NB4 (cell line): Measurements from ENCODE around the gene TTLL6.
A peak's percentile ranks its signal among the peaks of the same experiment; 100 is the strongest.
"Not testable (repeated sequence)": the region's sequence is repeated elsewhere in the genome, so short reads cannot be mapped to it uniquely, and the experiment has no call there.

Experiments used
- DNase-seq: peaks from one replicate; pipeline ENCODE4 v3.0.0; 2010; ENCODE audit warnings: low read depth
- H3K4me3 ChIP-seq: one replicate; pipeline ENCODE4 v1.5.1; 2011; ENCODE audit warnings: mild to moderate bottlenecking, low read depth, low read length, moderate library complexity
- MYC ChIP-seq: IDR thresholded peaks from 2 replicates; pipeline ENCODE4 v1.6.1; 2011; ENCODE audit warnings: low read depth, low read length
- POLR2A ChIP-seq: IDR thresholded peaks from 2 replicates; pipeline ENCODE4 v1.6.1; 2011; ENCODE audit warnings: mild to moderate bottlenecking; ENCODE audit not compliant: insufficient read length; ENCODE audit errors: extremely low read depth
- TF ChIP-seq, protein P1 (sequence below): IDR thresholded peaks from 2 replicates; pipeline ENCODE4 v1.6.1; 2011; ENCODE audit warnings: low read depth, low read length
- TF ChIP-seq, protein P2 (sequence below): IDR thresholded peaks from one replicate; pipeline ENCODE4 v1.5.1; 2012; ENCODE audit warnings: low read depth, low read length

TTLL6 gene

DNA sequence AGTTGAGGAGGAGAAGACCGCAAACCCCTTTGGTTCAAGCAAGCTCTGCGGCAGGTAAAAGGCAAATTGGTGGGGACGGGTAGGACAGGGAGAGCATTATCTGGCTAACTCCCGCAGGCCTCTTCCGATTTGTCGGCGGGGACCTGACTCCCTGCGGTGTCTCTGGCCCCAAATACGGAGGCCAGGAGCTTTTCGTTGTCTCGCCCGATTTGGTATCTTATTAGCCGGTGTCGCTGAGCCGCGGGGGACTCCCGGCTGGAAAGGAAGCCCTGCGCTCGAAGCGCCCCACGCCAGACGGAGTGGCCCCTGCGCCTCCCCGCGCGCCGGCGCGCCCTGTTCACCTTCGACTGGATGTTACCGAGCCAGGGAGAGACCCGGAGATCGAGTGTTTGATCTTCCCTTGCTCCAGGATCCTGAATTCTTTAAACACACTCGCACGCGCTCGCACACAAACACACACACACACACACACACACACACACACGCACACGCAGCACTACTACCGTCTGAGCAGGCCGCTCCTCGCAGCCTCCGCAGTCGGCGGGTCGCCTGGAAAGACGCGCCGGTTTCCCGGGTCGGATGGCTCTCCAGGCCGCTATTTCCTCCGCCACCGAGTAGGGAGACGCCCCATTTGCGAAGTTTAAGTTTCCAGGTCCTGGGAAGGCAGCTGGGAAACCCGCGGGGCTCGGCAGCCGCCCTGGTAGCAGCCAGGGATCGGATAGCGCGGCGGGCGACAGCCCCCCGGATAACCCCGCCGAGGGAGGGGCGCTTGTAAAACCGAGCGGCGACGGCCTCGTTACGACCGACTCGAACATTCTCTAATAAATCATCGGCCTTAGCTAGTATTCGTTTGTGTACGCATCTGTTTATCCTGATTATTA, 98.0 kb downstream of the TTLL6 start:
- TF ChIP-seq POLR2A (no peak), MYC (no peak)
- TF ChIP-seq, protein P1, sequence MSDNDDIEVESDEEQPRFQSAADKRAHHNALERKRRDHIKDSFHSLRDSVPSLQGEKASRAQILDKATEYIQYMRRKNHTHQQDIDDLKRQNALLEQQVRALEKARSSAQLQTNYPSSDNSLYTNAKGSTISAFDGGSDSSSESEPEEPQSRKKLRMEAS = no peak
- TF ChIP-seq, protein P2, sequence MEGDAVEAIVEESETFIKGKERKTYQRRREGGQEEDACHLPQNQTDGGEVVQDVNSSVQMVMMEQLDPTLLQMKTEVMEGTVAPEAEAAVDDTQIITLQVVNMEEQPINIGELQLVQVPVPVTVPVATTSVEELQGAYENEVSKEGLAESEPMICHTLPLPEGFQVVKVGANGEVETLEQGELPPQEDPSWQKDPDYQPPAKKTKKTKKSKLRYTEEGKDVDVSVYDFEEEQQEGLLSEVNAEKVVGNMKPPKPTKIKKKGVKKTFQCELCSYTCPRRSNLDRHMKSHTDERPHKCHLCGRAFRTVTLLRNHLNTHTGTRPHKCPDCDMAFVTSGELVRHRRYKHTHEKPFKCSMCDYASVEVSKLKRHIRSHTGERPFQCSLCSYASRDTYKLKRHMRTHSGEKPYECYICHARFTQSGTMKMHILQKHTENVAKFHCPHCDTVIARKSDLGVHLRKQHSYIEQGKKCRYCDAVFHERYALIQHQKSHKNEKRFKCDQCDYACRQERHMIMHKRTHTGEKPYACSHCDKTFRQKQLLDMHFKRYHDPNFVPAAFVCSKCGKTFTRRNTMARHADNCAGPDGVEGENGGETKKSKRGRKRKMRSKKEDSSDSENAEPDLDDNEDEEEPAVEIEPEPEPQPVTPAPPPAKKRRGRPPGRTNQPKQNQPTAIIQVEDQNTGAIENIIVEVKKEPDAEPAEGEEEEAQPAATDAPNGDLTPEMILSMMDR = no peak
- DNase-seq = no peak
- H3K4me3 ChIP-seq = no peak overlapping the region

DNA sequence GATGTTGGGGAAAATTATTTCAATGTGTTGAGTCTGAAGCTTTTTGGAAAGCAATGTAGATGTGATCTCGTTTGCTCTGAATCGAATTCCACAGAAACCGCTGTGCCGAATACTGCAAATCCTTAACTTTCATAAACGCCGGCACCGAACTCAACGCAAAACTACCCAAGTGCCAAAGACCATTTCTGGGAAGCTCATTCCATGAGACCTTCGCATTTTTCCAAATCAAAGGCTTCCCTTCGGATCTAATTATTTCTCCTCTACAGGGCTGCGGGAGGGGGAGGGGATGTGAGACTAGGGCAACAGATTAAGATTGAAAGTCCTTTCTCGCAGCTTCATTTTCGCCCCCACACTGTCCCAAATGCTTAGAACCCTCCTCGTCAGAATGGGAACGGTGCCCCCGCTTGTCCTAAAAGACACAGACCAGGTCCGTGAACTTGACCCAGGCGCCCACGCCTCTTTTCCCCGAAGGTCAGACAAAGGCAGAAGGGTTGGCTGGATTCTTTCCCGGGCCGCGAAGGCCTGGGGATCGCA, 98.7 kb downstream of the TTLL6 start:
- no peak overlapping the region for H3K4me3 ChIP-seq
- DNase-seq = no peak
- TF ChIP-seq, protein P2 = no peak
- TF ChIP-seq MYC = no peak
- no peak for TF ChIP-seq POLR2A
- TF ChIP-seq, protein P1 = no peak

DNA sequence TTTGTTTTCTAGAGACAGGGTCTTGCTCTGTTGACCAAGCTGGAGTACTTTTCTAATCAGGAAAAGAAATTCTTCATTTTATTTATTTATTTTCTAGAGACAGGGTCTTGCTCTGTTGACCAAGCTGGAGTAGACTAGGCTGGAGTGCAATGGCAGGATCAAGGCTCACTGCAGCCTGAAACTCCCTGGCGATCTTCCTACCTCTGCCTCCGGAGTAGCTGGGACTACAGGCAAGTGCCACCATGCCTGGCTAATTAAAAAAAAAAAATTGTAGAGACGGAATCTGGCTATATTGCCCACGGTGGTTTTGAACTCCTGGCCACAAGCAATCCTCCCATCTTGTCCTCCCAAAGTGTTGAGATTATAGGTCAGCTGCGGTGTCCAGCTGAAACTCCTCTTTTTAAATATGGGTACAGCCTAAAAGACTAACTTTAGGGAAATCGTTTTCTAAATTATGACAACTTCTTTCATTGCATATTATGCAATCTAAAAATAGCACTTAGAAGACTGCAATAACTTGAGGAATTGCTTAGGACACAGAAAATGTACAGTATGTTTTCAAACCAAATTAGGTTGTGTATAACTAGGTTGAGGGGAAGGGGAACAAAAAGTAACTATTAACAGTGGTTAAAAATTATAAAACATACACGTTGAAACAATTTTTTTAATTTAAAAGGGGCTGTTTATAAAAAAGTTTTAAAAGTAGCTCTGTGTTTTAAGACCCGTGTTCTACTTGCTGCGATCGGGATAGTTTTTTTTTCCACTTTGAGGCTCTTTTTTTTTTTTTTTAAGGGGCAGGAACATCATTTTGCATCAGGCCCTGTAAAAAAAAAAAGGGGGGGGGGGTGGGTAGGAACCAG, 99.4 kb downstream of the TTLL6 start:
- TF ChIP-seq, protein P2 = no peak
- TF ChIP-seq, protein P1 = no peak
- TF ChIP-seq POLR2A (no peak), MYC (no peak)
- no peak for DNase-seq
- no peak overlapping the region for H3K4me3 ChIP-seq

DNA sequence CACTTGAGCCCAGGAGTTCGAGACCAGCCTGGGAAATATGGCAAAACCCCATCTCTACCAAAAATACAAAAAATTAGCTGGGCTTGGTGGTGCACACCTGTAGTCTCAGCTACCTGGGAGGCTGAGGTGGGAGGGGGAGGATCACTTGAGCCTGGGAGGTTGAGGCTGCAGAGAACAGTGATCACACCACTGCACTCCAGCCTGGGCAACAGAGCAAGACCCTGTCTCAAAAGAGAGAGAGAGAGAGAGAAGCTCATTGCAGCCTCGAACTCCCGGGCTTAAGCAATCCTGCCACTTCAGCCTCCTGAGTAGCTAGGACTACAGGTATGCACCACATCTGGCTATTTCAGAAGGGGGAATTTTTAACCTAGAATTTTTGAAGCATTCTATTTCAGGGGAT, 100.5 kb downstream of the TTLL6 start:
- not testable (repeated sequence) for DNase-seq, H3K4me3 ChIP-seq

DNA sequence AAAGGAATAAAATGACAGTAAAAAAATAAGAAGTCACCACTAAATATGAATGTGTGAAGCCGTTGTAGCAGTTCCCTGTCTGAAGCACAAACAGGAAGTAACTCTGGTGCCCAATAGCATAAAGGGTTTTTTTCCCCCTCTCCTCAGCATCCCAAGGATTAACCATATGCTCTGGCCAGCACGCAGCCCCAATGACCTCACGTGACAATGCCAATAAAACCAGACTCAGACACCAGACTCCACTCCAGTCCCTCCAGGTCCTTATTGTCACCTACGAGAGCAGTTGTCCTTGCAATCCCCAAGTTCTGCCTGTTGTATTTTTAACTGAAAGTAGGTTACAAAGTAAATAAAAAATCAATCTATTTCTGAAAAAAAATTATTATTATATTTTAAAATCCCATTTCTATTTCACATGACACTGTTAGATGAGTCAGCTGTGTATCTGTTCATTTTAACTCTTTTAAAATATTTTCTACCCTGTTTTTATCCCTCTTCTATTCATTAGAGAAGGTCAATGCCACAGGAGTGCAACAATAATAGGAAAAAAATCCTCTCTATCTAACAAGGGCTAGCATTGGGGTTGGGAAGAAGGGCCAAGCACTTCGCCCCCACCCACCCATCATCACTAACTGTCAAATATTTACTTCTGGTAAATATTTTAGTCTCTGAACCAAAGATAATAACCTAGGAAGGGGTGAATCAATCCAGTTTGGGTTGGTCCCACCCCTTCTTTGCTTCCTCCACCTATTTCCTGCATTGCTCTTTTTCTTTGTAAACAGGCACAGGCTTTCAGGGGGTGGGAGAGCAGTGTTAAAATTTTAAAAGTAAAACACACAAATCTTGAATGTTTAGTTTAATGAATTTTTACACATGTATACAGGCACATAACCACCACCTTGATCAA, 101.3 kb downstream of the TTLL6 start:
- H3K4me3 ChIP-seq = no peak overlapping the region
- TF ChIP-seq, protein P1 = no peak
- no peak for TF ChIP-seq POLR2A
- no peak for TF ChIP-seq MYC
- TF ChIP-seq, protein P2 = no peak
- DNase-seq = peak; percentile 30
